ENCODE measurements around the gene WDR11. TPM values are rescaled to one million over a fixed set of nuclear protein-coding genes. Genes with fewer than 3 reads are reported as not detected.

Gene WDR11
- total RNA-seq, 1 donor: 87.2 TPM

DNA sequence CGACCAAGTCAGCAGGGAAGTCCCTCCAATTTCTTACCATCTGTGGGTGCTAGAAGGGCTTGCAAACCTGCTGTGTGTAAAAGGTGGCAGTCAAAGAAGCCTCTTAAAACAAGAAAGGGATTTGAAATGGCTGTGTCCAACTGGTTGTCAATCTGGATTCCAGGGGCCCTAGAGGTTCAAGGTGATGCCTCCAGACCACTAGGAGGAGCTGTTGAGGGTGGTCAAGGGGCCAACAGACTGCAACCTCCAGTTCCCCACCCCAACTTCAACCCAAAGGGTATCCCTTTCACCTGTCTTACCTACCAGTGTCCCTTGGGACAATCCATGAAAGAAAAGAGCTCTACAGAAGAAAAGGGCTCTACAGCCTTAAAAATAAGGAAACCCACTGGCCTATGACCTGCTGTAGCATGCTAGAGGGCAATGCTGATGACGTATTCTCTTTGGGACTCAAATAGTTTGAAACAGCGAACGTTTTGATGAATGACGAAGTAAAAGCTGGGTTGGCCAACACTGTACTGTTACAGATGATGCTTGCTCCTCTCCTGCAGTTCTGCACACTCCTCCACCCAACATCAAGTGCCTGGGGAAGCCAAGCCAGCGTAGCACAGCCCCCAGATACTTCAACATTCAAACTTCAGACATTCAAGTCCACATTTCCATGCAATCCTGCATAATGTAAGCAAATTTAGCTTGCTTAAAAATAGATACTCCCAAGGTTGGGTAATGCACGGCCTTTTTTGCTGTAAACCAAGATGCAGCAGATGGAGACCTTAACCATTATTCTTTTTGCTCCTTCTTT is 45.9 kb upstream of the WDR11 start:
- Histone ChIP-seq H4K20me1 (ENCODE audit: insufficient read depth, low read length) (no peaks in the 10 kb centered on the region), H3K4me1 (ENCODE audit: insufficient read depth, low read length) (no peaks in the 10 kb centered on the region)
- DNase-seq (ENCODE audit: insufficient read length, low spot score, missing footprints): no peak

DNA sequence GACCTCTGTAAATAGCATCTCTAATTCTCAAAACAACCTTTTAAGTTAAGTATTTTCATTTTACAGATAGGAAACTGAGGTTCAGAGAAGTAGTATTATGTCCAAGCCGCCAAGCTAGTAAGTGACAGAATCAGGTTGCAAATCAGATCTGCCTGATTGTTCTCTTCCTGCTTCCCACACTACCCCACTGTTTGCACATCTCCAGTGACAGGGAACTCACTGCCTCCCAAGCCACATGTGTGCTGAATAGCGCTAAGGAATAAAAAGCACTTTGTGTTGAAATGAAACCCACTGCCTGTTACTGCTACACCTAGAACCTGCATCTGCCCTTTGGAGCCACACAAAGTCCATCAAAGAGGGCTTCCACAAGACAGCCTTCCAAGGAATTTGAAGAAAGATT is 45.1 kb upstream of the WDR11 start:
- H3K4me1 ChIP-seq (ENCODE audit: insufficient read depth, low read length): no peaks in the 10 kb centered on the region
- no peak for DNase-seq (ENCODE audit: insufficient read length, low spot score, missing footprints)
- no peak overlapping the region for H3K4me2 ChIP-seq (ENCODE audit: insufficient read depth, low read length)
- H3K27ac ChIP-seq (ENCODE audit: low read depth, low read length): no peak overlapping the region
- TF ChIP-seq, protein P1, sequence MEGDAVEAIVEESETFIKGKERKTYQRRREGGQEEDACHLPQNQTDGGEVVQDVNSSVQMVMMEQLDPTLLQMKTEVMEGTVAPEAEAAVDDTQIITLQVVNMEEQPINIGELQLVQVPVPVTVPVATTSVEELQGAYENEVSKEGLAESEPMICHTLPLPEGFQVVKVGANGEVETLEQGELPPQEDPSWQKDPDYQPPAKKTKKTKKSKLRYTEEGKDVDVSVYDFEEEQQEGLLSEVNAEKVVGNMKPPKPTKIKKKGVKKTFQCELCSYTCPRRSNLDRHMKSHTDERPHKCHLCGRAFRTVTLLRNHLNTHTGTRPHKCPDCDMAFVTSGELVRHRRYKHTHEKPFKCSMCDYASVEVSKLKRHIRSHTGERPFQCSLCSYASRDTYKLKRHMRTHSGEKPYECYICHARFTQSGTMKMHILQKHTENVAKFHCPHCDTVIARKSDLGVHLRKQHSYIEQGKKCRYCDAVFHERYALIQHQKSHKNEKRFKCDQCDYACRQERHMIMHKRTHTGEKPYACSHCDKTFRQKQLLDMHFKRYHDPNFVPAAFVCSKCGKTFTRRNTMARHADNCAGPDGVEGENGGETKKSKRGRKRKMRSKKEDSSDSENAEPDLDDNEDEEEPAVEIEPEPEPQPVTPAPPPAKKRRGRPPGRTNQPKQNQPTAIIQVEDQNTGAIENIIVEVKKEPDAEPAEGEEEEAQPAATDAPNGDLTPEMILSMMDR (IDR thresholded peaks at IDR 0.05; ENCODE audit: extremely low read depth, low read depth, low read length): no peak
- H3K4me3 ChIP-seq (ENCODE audit: insufficient read depth, low read length): no peak overlapping the region
- H3K36me3 ChIP-seq (ENCODE audit: insufficient read depth, low read length): no peaks in the 10 kb centered on the region
- no peak overlapping the region for H2AFZ ChIP-seq (ENCODE audit: low read length)
- no peaks in the 10 kb centered on the region for H3K9me3 ChIP-seq (ENCODE audit: low read depth, low read length)
- H4K20me1 ChIP-seq (ENCODE audit: insufficient read depth, low read length): no peaks in the 10 kb centered on the region
- H3K27me3 ChIP-seq (ENCODE audit: insufficient read depth, low read length): no peaks in the 10 kb centered on the region
- H3K79me2 ChIP-seq (ENCODE audit: insufficient read depth, low read length): no peaks in the 10 kb centered on the region

More for the DNA sequence above, 45.9 kb upstream of the WDR11 start:
- Histone ChIP-seq H3K79me2 (ENCODE audit: insufficient read depth, low read length) (no peaks in the 10 kb centered on the region), H3K27me3 (ENCODE audit: insufficient read depth, low read length) (no peaks in the 10 kb centered on the region), H3K4me3 (ENCODE audit: insufficient read depth, low read length) (no peak overlapping the region), H3K4me2 (ENCODE audit: insufficient read depth, low read length) (no peak overlapping the region), H3K36me3 (ENCODE audit: insufficient read depth, low read length) (no peaks in the 10 kb centered on the region), H2AFZ (ENCODE audit: low read length) (no peak overlapping the region), H3K9me3 (ENCODE audit: low read depth, low read length) (no peaks in the 10 kb centered on the region), H3K27ac (ENCODE audit: low read depth, low read length) (no peak overlapping the region)
- TF ChIP-seq, protein P1 (IDR thresholded peaks at IDR 0.05; ENCODE audit: extremely low read depth, low read depth, low read length): no peak

GRCh38 chr10:120810298-120810697 is 40.9 kb upstream of the WDR11 start:
- no peaks in the 10 kb centered on the region for H4K20me1 ChIP-seq (ENCODE audit: insufficient read depth, low read length)
- H3K4me3 ChIP-seq (ENCODE audit: insufficient read depth, low read length): no peak overlapping the region
- no peaks in the 10 kb centered on the region for H3K9me3 ChIP-seq (ENCODE audit: low read depth, low read length)
- no peak for DNase-seq (ENCODE audit: insufficient read length, low spot score, missing footprints)
- H3K36me3 ChIP-seq (ENCODE audit: insufficient read depth, low read length): no peaks in the 10 kb centered on the region
- H3K27ac ChIP-seq (ENCODE audit: low read depth, low read length): no peak overlapping the region
- H3K4me2 ChIP-seq (ENCODE audit: insufficient read depth, low read length): no peak overlapping the region
- H3K27me3 ChIP-seq (ENCODE audit: insufficient read depth, low read length): no peaks in the 10 kb centered on the region
- no peaks in the 10 kb centered on the region for H3K79me2 ChIP-seq (ENCODE audit: insufficient read depth, low read length)
- TF ChIP-seq, protein P1 (IDR thresholded peaks at IDR 0.05; ENCODE audit: extremely low read depth, low read depth, low read length): no peak
- H3K4me1 ChIP-seq (ENCODE audit: insufficient read depth, low read length): no peaks in the 10 kb centered on the region
- no peak overlapping the region for H2AFZ ChIP-seq (ENCODE audit: low read length)

GRCh38 chr10:120813085-120813484 is 38.1 kb upstream of the WDR11 start:
- no peak for DNase-seq (ENCODE audit: insufficient read length, low spot score, missing footprints)
- Histone ChIP-seq H3K9me3 (ENCODE audit: low read depth, low read length) (no peaks in the 10 kb centered on the region), H3K79me2 (ENCODE audit: insufficient read depth, low read length) (no peaks in the 10 kb centered on the region), H3K27ac (ENCODE audit: low read depth, low read length) (no peak overlapping the region), H3K4me3 (ENCODE audit: insufficient read depth, low read length) (no peak overlapping the region), H4K20me1 (ENCODE audit: insufficient read depth, low read length) (no peaks in the 10 kb centered on the region), H3K4me1 (ENCODE audit: insufficient read depth, low read length) (no peaks in the 10 kb centered on the region), H3K27me3 (ENCODE audit: insufficient read depth, low read length) (no peaks in the 10 kb centered on the region), H3K4me2 (ENCODE audit: insufficient read depth, low read length) (no peak overlapping the region), H3K36me3 (ENCODE audit: insufficient read depth, low read length) (no peaks in the 10 kb centered on the region), H2AFZ (ENCODE audit: low read length) (no peak overlapping the region)
- TF ChIP-seq, protein P1 (IDR thresholded peaks at IDR 0.05; ENCODE audit: extremely low read depth, low read depth, low read length): no peak

Data from osteoblast (primary cell).